ENCODE results near the gene LYSMD4.
"Not testable (repeated sequence)": the region's sequence is repeated elsewhere in the genome, so short reads cannot be mapped to it uniquely, and the experiment has no call there.

LYSMD4 gene

GRCh38 chr15:99744142-99744541, 10.9 kb upstream of the LYSMD4 start:
- peaks cover 30% of the 10 kb centered on the region for H3K27me3 Mint-ChIP-seq
- H3K4me3 Mint-ChIP-seq: no peak overlapping the region
- H3K27ac Mint-ChIP-seq (ENCODE audit: low read depth): no peak overlapping the region
- H3K36me3 Mint-ChIP-seq (ENCODE audit: insufficient read depth): no peaks in the 10 kb centered on the region
- no peak for DNase-seq (ENCODE audit: low spot score in 2 of 2)
- H3K4me1 Mint-ChIP-seq: no peaks in the 10 kb centered on the region
- H3K9me3 Mint-ChIP-seq: no peaks in the 10 kb centered on the region
- ATAC-seq (replicated peaks; ENCODE audit: extremely low read depth, poor library complexity, severe bottlenecking): no peak

- Mint-ChIP-seq H3K9me3 (no peaks in the 10 kb centered on the region), H3K4me3 (no peak overlapping the region), H3K27me3 (peaks cover 29% of the 10 kb centered on the region), H3K36me3 (ENCODE audit: insufficient read depth) (no peaks in the 10 kb centered on the region), H3K4me1 (no peaks in the 10 kb centered on the region), H3K27ac (ENCODE audit: low read depth) (no peak overlapping the region)
- ATAC-seq (replicated peaks; ENCODE audit: extremely low read depth, poor library complexity, severe bottlenecking): no peak
- DNase-seq (ENCODE audit: low spot score in 2 of 2): no peak
Measured at GRCh38 chr15:99741835-99742234, 8.6 kb upstream of the LYSMD4 start.

GRCh38 chr15:99738021-99738847, 5.0 kb upstream of the LYSMD4 start:
- no peak overlapping the region for H3K27ac Mint-ChIP-seq (ENCODE audit: low read depth)
- H3K4me1 Mint-ChIP-seq: peaks cover 5% of the 10 kb centered on the region
- no peaks in the 10 kb centered on the region for H3K27me3 Mint-ChIP-seq
- no peaks in the 10 kb centered on the region for H3K9me3 Mint-ChIP-seq
- ATAC-seq (replicated peaks; ENCODE audit: extremely low read depth, poor library complexity, severe bottlenecking): no peak
- H3K36me3 Mint-ChIP-seq (ENCODE audit: insufficient read depth): no peaks in the 10 kb centered on the region
- no peak overlapping the region for H3K4me3 Mint-ChIP-seq
- DNase-seq (ENCODE audit: low spot score in 2 of 2): no peak

GRCh38 chr15:99736702-99737101, 3.5 kb upstream of the LYSMD4 start:
- no peak overlapping the region for H3K4me3 Mint-ChIP-seq
- no peaks in the 10 kb centered on the region for H3K27me3 Mint-ChIP-seq
- H3K27ac Mint-ChIP-seq (ENCODE audit: low read depth): no peak overlapping the region
- DNase-seq (ENCODE audit: low spot score in 2 of 2) (no peak), ATAC-seq (replicated peaks; ENCODE audit: extremely low read depth, poor library complexity, severe bottlenecking) (no peak)
- H3K4me1 Mint-ChIP-seq: peaks cover 11% of the 10 kb centered on the region
- H3K36me3 Mint-ChIP-seq (ENCODE audit: insufficient read depth): peaks cover 3% of the 10 kb centered on the region
- no peaks in the 10 kb centered on the region for H3K9me3 Mint-ChIP-seq

- Mint-ChIP-seq H3K4me1 (peaks cover 16% of the 10 kb centered on the region), H3K9me3 (no peaks in the 10 kb centered on the region), H3K36me3 (ENCODE audit: insufficient read depth) (peaks cover 3% of the 10 kb centered on the region), H3K27ac (ENCODE audit: low read depth) (no peak overlapping the region), H3K27me3 (no peaks in the 10 kb centered on the region), H3K4me3 (no peak overlapping the region)
- ATAC-seq (replicated peaks; ENCODE audit: extremely low read depth, poor library complexity, severe bottlenecking) (no peak), DNase-seq (ENCODE audit: low spot score in 2 of 2) (no peak)
Measured at GRCh38 chr15:99735868-99736267, 2.6 kb upstream of the LYSMD4 start.

GRCh38 chr15:99734575-99734974, 1.3 kb upstream of the LYSMD4 start:
- ATAC-seq (replicated peaks; ENCODE audit: extremely low read depth, poor library complexity, severe bottlenecking): no peak
- Mint-ChIP-seq H3K27ac (ENCODE audit: low read depth) (no peak overlapping the region), H3K4me3 (peak overlapping the region; percentile 41), H3K9me3 (no peaks in the 10 kb centered on the region), H3K4me1 (peaks cover 19% of the 10 kb centered on the region), H3K27me3 (no peaks in the 10 kb centered on the region), H3K36me3 (ENCODE audit: insufficient read depth) (peaks cover 3% of the 10 kb centered on the region)
- no peak for DNase-seq (ENCODE audit: low spot score in 2 of 2)

GRCh38 chr15:99734040-99734291, 729 bp upstream of the LYSMD4 start:
- H3K27ac Mint-ChIP-seq (ENCODE audit: low read depth): peak overlapping the region; percentile 92
- H3K27me3 Mint-ChIP-seq; H3K9me3 Mint-ChIP-seq; DNase-seq (ENCODE audit: low spot score in 2 of 2); H3K36me3 Mint-ChIP-seq (ENCODE audit: insufficient read depth); ATAC-seq (replicated peaks; ENCODE audit: extremely low read depth, poor library complexity, severe bottlenecking): not testable (repeated sequence)
- peak overlapping the region; percentile 75 for H3K4me3 Mint-ChIP-seq
- H3K4me1 Mint-ChIP-seq: peaks cover 19% of the 10 kb centered on the region

GRCh38 chr15:99732751-99733267, 428 bp downstream of the LYSMD4 start:
- Mint-ChIP-seq H3K27ac (ENCODE audit: low read depth) (no peak overlapping the region), H3K4me1 (peaks cover 19% of the 10 kb centered on the region), H3K4me3 (peak overlapping the region; percentile 75), H3K36me3 (ENCODE audit: insufficient read depth) (peaks cover 5% of the 10 kb centered on the region), H3K9me3 (no peaks in the 10 kb centered on the region), H3K27me3 (no peaks in the 10 kb centered on the region)
- no peak for DNase-seq (ENCODE audit: low spot score in 2 of 2)
- peak; percentile 25 for ATAC-seq (replicated peaks; ENCODE audit: extremely low read depth, poor library complexity, severe bottlenecking)

- DNase-seq (ENCODE audit: low spot score in 2 of 2) (no peak), ATAC-seq (replicated peaks; ENCODE audit: extremely low read depth, poor library complexity, severe bottlenecking) (no peak)
- H3K4me1 Mint-ChIP-seq: peaks cover 19% of the 10 kb centered on the region
- peaks cover 5% of the 10 kb centered on the region for H3K36me3 Mint-ChIP-seq (ENCODE audit: insufficient read depth)
- H3K27me3 Mint-ChIP-seq: no peaks in the 10 kb centered on the region
- H3K27ac Mint-ChIP-seq (ENCODE audit: low read depth): no peak overlapping the region
- peak overlapping the region; percentile 75 for H3K4me3 Mint-ChIP-seq
- no peaks in the 10 kb centered on the region for H3K9me3 Mint-ChIP-seq
Measured at GRCh38 chr15:99732124-99732750, 1.0 kb downstream of the LYSMD4 start.

GRCh38 chr15:99731336-99732123, 1.7 kb downstream of the LYSMD4 start:
- peaks cover 5% of the 10 kb centered on the region for H3K36me3 Mint-ChIP-seq (ENCODE audit: insufficient read depth)
- DNase-seq (ENCODE audit: low spot score in 2 of 2): no peak
- peak overlapping the region; percentile 75 for H3K4me3 Mint-ChIP-seq
- H3K27ac Mint-ChIP-seq (ENCODE audit: low read depth): no peak overlapping the region
- ATAC-seq (replicated peaks; ENCODE audit: extremely low read depth, poor library complexity, severe bottlenecking): no peak
- H3K9me3 Mint-ChIP-seq: no peaks in the 10 kb centered on the region
- peaks cover 19% of the 10 kb centered on the region for H3K4me1 Mint-ChIP-seq
- no peaks in the 10 kb centered on the region for H3K27me3 Mint-ChIP-seq

GRCh38 chr15:99729920-99730319, 3.3 kb downstream of the LYSMD4 start:
- no peak overlapping the region for H3K27ac Mint-ChIP-seq (ENCODE audit: low read depth)
- H3K27me3 Mint-ChIP-seq: no peaks in the 10 kb centered on the region
- H3K4me3 Mint-ChIP-seq: no peak overlapping the region
- no peaks in the 10 kb centered on the region for H3K9me3 Mint-ChIP-seq
- H3K36me3 Mint-ChIP-seq (ENCODE audit: insufficient read depth): peaks cover 8% of the 10 kb centered on the region
- DNase-seq (ENCODE audit: low spot score in 2 of 2) (no peak), ATAC-seq (replicated peaks; ENCODE audit: extremely low read depth, poor library complexity, severe bottlenecking) (no peak)
- peaks cover 19% of the 10 kb centered on the region for H3K4me1 Mint-ChIP-seq

- Mint-ChIP-seq H3K27ac (ENCODE audit: low read depth) (no peak overlapping the region), H3K36me3 (ENCODE audit: insufficient read depth) (peaks cover 8% of the 10 kb centered on the region), H3K4me1 (peaks cover 19% of the 10 kb centered on the region), H3K9me3 (no peaks in the 10 kb centered on the region), H3K27me3 (no peaks in the 10 kb centered on the region), H3K4me3 (no peak overlapping the region)
- ATAC-seq (replicated peaks; ENCODE audit: extremely low read depth, poor library complexity, severe bottlenecking): no peak
- no peak for DNase-seq (ENCODE audit: low spot score in 2 of 2)
Measured at GRCh38 chr15:99729327-99729726, 3.9 kb downstream of the LYSMD4 start.
